HG02885 (cell line): ENCODE measurements around the gene FRZB.

ENCODE experiments used
- ATAC-seq: cut with Tn5 transposase; IDR thresholded peaks from one replicate; pipeline ENCODE4 v1.9.1; 2021; ENCODE audit warnings: mild to moderate bottlenecking; ENCODE audit not compliant: unreplicated experiment, poor library complexity

Gene FRZB

GRCh38 chr2:182852090-182852489 is 14.3 kb downstream of the FRZB start:
- ATAC-seq = no peak

GRCh38 chr2:182845794-182846417 is 20.5 kb downstream of the FRZB start:
- no peak for ATAC-seq

DNA sequence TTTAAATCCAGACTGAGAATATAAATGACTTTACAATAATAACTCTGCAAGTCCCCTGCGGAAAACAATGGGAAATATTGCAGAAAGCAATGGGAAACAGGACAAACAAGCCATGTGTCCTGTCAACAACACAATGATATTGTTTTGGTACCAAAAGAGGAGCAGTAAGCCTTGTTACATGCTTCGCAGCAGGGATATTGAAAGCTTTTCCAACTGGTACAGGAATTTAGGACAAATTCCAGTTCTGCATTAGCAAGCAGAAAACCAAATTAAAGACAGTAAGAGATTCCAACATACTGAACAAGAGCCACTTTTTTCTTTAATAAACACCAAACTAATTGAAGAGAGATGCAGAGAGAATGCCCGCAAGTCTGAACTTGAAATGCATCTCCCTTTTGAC is 30.0 kb downstream of the FRZB start:
- no peak for ATAC-seq

DNA sequence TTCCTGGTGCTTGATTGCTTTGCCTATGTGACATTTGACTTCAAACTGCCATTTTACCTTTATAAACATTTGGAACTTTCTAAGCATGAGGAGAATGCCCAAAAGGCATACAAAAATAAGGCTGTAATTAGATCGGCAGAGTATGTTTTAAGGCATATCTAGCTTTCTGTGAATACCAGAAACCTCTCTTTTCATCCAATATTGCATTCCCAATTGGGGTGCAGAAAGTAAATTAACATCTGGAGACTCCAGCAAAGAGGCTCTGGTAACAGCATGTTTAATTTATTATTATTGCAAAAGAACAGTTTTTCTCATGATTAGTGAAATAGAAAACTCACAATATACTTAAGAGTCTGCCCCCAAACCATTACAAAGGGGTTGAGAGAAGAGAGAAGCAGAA is 32.1 kb downstream of the FRZB start:
- ATAC-seq = no peak

DNA sequence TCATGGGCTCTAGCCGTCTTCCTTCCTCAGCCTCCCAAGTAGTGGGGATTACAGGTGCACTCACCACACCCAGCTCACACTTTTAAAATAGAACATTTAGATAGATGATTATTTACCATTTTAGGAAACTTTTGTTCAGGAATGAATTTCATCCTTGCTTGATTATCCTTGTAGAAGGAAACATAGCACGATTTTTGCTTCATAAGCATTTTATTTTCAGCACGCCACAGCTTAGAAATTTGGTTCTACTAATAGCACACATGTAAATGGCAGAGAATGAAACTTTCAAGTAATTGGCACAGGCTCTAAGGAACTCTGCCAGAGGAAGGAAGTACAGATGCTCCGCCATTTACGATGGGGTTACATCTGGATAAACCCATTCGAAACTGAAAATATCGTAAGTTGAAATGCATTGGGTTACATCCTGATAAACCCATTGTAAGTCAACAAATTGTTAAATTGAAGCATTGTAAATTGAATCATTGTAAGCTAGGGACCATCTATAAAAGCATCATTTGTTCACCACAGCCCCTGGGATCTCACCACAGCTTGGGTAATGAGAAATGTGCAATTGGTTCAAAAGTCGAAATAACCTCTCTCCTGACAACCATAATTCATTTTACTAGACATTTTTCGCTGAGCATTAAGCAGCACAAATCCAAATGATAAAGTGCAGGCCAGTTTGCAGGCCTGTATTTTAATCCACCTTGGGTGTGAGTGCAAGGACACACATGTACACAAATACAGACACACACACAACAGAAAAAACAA is 33.2 kb downstream of the FRZB start:
- ATAC-seq = no peak

GRCh38 chr2:182831921-182832320 is 34.5 kb downstream of the FRZB start:
- no peak for ATAC-seq

GRCh38 chr2:182831101-182831500 is 35.3 kb downstream of the FRZB start:
- ATAC-seq = no peak

DNA sequence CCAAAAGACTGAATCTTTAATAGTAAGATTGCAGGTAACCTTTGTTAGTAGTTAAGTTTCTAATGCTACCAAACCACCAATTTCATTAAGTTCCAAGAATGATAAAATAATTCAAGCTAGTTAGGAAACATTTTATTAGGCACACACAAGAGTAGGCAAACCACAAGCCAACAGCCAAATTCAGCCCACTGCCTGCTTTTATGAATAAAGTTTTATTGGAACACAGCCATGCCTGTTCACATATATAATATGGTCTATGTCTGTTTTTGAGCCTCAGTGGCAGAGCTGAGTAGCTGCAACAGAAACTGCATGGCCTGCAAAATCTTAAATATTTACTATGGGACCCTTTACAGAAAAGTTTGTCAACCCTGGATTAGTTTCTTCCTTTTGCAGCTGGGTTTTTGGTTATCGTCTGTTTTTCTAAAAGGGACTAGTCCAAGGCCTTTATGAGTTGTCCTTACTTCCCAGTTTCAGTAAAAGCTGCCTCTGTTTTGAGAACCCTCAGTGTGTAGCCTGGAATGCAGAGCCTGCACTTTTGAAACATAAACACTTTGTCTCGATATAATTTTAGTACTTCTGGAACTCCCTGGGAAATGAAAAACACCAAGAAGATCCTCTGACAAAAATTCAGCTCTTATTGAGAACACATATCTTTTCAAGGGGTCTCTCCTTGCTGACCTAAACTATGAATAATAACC is 39.1 kb downstream of the FRZB start:
- ATAC-seq = no peak

DNA sequence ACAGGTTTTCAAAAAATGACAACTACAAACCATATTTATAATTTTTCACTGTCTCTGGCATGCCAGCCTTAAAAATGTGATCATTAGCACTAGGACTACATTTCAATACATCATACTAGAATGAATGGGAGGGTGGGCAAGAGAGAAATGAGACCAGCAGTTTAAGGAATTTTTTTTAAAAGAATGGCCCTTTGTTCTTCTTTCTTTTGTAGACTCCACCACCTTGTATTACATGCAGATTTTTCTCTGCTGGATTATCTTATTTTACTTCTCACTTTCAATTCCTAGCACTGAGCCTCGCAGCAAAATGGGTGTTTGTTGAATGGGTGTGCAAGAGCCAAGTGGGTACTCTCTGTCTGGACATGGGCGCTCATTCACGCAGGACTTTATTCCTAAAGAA is 39.9 kb downstream of the FRZB start:
- no peak for ATAC-seq

GRCh38 chr2:182826064-182826463 is 40.4 kb downstream of the FRZB start:
- ATAC-seq = no peak

DNA sequence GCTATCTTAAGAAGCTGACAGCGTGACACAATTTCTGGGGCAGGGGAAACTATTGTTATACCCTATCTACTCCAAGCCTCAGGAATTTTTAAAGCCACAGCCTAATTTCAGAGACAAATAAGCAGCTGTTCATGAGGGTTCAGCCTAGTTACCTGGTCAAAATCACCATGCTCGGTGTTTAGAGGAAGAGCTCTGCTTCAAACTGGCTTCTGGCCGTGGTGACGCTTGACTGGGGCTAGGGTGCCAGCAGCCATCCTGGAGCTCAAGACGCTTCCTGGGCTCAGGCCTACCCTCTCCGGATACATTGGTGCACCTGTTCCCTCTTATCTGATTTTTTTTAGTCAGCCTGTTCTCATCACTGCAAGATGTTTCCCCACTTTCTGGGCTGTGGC is 41.7 kb downstream of the FRZB start:
- no peak for ATAC-seq

GRCh38 chr2:182824056-182824766 is 42.2 kb downstream of the FRZB start:
- ATAC-seq = no peak

DNA sequence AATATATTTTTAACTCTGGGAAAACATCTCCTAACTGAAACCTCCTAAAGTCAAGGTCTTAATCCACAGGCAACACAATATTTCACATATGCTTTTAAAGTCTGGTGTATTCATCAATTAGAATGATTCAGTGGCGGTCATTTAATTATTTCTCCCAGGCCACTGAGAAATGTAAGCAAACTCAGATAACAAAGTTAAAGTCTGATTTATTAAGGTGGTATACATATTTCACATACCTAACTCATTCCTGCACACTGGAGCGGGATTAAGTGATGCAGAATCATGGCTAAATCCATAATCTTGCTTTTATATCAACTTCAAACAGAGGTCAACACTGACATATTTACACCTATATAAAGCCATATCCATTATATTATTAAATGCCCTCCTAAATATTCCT is 43.7 kb downstream of the FRZB start:
- ATAC-seq = no peak

DNA sequence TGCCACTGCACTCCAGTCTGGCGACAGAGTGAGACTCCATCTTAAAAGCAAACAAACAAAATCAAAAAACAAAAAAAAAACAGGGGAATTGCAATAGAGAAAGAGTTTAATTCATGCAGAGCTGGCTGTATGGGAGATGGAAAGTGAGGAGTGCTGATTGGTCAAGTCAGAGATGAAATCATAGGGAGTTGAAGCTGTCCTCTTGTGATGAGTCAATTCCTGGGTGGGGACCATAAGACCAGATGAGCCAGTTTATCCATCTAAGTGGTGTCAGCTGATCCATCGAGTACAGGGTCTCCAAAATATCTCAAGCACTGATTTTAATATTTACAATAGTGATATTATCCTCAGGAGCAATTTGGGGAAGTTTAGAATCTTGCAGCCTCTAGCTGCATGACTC is 45.3 kb downstream of the FRZB start:
- no peak for ATAC-seq

- ATAC-seq = no peak
These were observed 47.0 kb downstream of the FRZB start for GRCh38 chr2:182819412-182819811.

- no peak for ATAC-seq
These were observed 47.5 kb downstream of the FRZB start for GRCh38 chr2:182818925-182819324.

- no peak for ATAC-seq
These were observed 47.9 kb downstream of the FRZB start for GRCh38 chr2:182818501-182818900.

- ATAC-seq = no peak
These were observed 48.9 kb downstream of the FRZB start for GRCh38 chr2:182817558-182817957.

- ATAC-seq = no peak
These were observed 49.6 kb downstream of the FRZB start for GRCh38 chr2:182816866-182817265.

- no peak for ATAC-seq
These were observed 51.6 kb downstream of the FRZB start for GRCh38 chr2:182814804-182815203.

DNA sequence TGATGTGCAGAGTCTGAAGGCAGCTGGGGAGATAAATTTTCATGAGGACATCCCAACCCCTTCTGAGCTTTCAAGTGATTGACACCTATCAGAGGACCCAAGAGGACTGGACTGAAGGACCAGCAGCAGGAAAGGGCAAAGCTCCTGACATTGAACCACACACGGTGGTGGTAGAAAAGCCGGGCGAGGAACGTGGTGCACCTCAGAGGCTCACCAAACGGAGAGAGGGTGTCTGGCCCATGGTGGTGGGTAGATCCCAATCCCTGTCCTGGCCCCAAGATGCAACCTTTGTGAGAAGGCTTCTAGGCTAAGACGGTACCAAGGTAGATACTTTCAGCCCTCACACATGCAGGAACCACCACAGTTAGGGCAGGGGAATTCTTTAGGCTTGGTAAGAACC is 52.1 kb downstream of the FRZB start:
- no peak for ATAC-seq
